ENCODE results near the gene SGPP2. TPM values are rescaled to one million over a fixed set of nuclear protein-coding genes. Genes with fewer than 3 reads are reported as not detected.

The SGPP2 gene
- total and polyA plus RNA-seq, 2 donors (not counting 3 experiments of a cell fraction or from before 2014, with no cell fraction given), result not detected

- no TSS peak for BruUV-seq (replicated peaks)
- Histone ChIP-seq H3K4me3 (replicated peaks in 1 of 3; ENCODE audit: insufficient read depth in 1 of 3, low read depth in 1 of 3, low read length in 3 of 3) (no peak overlapping the region), H3K27ac (ENCODE audit: insufficient read depth, low read depth, low read length) (no peak overlapping the region), H3K36me3 (ENCODE audit: control insufficient read depth in 2 of 2, extremely low read depth in 1 of 2, insufficient read depth in 2 of 2, low read length in 2 of 2) (no peaks in the 10 kb centered on the region), H2AFZ (ENCODE audit: low read depth, low read length) (no peak overlapping the region), H3K9me1 (replicated peaks; ENCODE audit: control insufficient read depth, extremely low read depth, insufficient read depth, low read length) (no peaks in the 10 kb centered on the region), H3K79me2 (ENCODE audit: control insufficient read depth, insufficient read depth, low read length) (no peaks in the 10 kb centered on the region), H3K4me2 (ENCODE audit: insufficient read depth, low read length) (no peak overlapping the region), H3K27me3 (ENCODE audit: control insufficient read depth in 2 of 2, insufficient read depth in 2 of 2, low read length in 2 of 2) (peaks cover 0 to 2% of the 10 kb centered on the region in 2 experiments), H4K20me1 (replicated peaks; ENCODE audit: control insufficient read depth, extremely low read depth, insufficient read depth, low read length) (no peaks in the 10 kb centered on the region), H3K9ac (replicated peaks; ENCODE audit: extremely low read depth, insufficient read depth, low read length) (no peak overlapping the region), H3K4me1 (ENCODE audit: control insufficient read depth, extremely low read depth, insufficient read depth, low read length) (no peaks in the 10 kb centered on the region), H3K9me3 (replicated peaks; ENCODE audit: control insufficient read depth, insufficient read depth, low read length) (no peaks in the 10 kb centered on the region)
- TF ChIP-seq POLR2AphosphoS5 (IDR thresholded peaks at IDR 0.05; ENCODE audit: insufficient read depth, low read depth, low read length), result no peak
- no peak for TF ChIP-seq GATA2 (IDR thresholded peaks at IDR 0.05; ENCODE audit: insufficient read depth, insufficient read length, low read depth, low read length)
- no peak for TF ChIP-seq MYC (IDR thresholded peaks at IDR 0.05; ENCODE audit: low read depth, low read length)
- no peak for TF ChIP-seq CTCF (IDR thresholded peaks at IDR 0.05; ENCODE audit: extremely low read depth in 1 of 2, insufficient read depth in 1 of 2, low read depth in 1 of 2, low read length in 2 of 2)
- no peak for TF ChIP-seq POLR2A (IDR thresholded peaks at IDR 0.05; ENCODE audit: low read depth, low read length)
- no peak for TF ChIP-seq MAX (IDR thresholded peaks at IDR 0.05; ENCODE audit: insufficient read depth, insufficient read length)
- TF ChIP-seq JUN (IDR thresholded peaks at IDR 0.05; ENCODE audit: borderline replicate concordance, insufficient read depth, insufficient read length, low read depth), result no peak
- TF ChIP-seq FOS (IDR thresholded peaks at IDR 0.05; ENCODE audit: borderline replicate concordance, insufficient read depth, low read length), result no peak
- TF ChIP-seq EZH2 (IDR thresholded peaks at IDR 0.05; ENCODE audit: borderline replicate concordance, low read depth, low read length, severe bottlenecking), result no peak
- POLR2A ChIA-PET, result no interaction called here
- CTCF ChIA-PET, result no interaction called here
- dilution Hi-C loops (cut with MboI; ENCODE audit: extremely low pct_ligation_motif_present, low sequenced_read_pairs) (no loop called here), intact Hi-C loops (cut with micrococcal nuclease) (no loop called here)
- no peak for DNase-seq (ENCODE audit: low read depth, low spot score)
- no peak for FAIRE-seq
These were observed 90.6 kb downstream of the SGPP2 start for GRCh38 chr2:222514901-222515300.
